A673 (cell line): ENCODE results near the gene GMDS. TPM values are rescaled to one million over a fixed set of nuclear protein-coding genes. Genes with fewer than 3 reads are reported as not detected.
A peak's percentile ranks its signal among the peaks of the same experiment; 100 is the strongest.

Experiments
- BruUV-seq: library from RNA; stranded (reverse); fragments of 400-500 nt; replicated peaks from 2 replicates; lab custom pipeline; 2021; lab: Mats Ljungman, UMichigan
- CTCF ChIA-PET: fragments of 300-600 bp; sonication (Branson Sonifier 250); formaldehyde crosslinking; loops from one replicate; lab custom pipeline; 2022; ENCODE audit warnings: antibody characterized with exemption; lab: Charles Lee
- POLR2A ChIA-PET: fragments of 300-600 bp; sonication (Branson Sonifier 250); formaldehyde crosslinking; loops from one replicate; lab custom pipeline; 2022; ENCODE audit warnings: antibody characterized with exemption; ENCODE audit not compliant: low non-redundant PET; lab: Charles Lee
- DNase-seq: peaks from one replicate; pipeline ENCODE4 v3.0.0-alpha.2; 2015; ENCODE audit warnings: low spot score
- H3K27ac ChIP-seq: fragments of 200-600 bp; sonication (generic); 2 replicates; pipeline ENCODE4 v1.5.1; 2016; ENCODE audit warnings: mixed run types, low read depth, mild to moderate bottlenecking, mixed read lengths, antibody characterized with exemption, low read length; ENCODE audit not compliant: poor library complexity, severe bottlenecking
- H3K27me3 ChIP-seq: fragments of 200-600 bp; sonication (generic); replicated peaks from 2 replicates; pipeline ENCODE4 v1.6.1; 2017; ENCODE audit warnings: mixed run types, low read depth, mild to moderate bottlenecking, mixed read lengths, antibody characterized with exemption, low read length; ENCODE audit not compliant: insufficient read depth, poor library complexity
- H3K36me3 ChIP-seq: fragments of 200-600 bp; sonication (generic); 2 replicates; pipeline ENCODE4 v1.6.1; 2016; ENCODE audit warnings: mixed run types, mild to moderate bottlenecking, mixed read lengths, antibody characterized with exemption, low read length; ENCODE audit not compliant: insufficient read depth, poor library complexity, severe bottlenecking
- H3K4me1 ChIP-seq: fragments of 200-600 bp; sonication (generic); 2 replicates; pipeline ENCODE4 v1.6.1; 2017; ENCODE audit warnings: mixed run types, mild to moderate bottlenecking, mixed read lengths, antibody characterized with exemption, low read length; ENCODE audit not compliant: insufficient read depth, poor library complexity, severe bottlenecking
- H3K4me3 ChIP-seq: fragments of 200-600 bp; sonication (generic); 2 replicates; pipeline ENCODE4 v1.5.1; 2016; ENCODE audit warnings: low read depth, mixed run types, mild to moderate bottlenecking, mixed read lengths, low read length; ENCODE audit not compliant: poor library complexity, severe bottlenecking
- H3K9me3 ChIP-seq: fragments of 200-600 bp; sonication (generic); 2 replicates; pipeline ENCODE4 v1.6.1; 2016; ENCODE audit warnings: mixed run types, low read depth, mild to moderate bottlenecking, mixed read lengths, antibody characterized with exemption, low read length; ENCODE audit not compliant: poor library complexity, severe bottlenecking
- CTCF ChIP-seq: fragments of 300-800, 200-600 bp; sonication (generic); conservative IDR thresholded peaks from 2 replicates; pipeline ENCODE4 v1.5.1; 2017; ENCODE audit warnings: low read depth, mild to moderate bottlenecking, antibody characterized with exemption, low read length, moderate library complexity, mixed read lengths
- EZH2 ChIP-seq: fragments of 200-600 bp; sonication (generic); IDR thresholded peaks from 2 replicates; pipeline ENCODE4 v1.6.1; 2017; ENCODE audit warnings: borderline replicate concordance, low read depth, mild to moderate bottlenecking, mixed read lengths, antibody characterized with exemption, low read length; ENCODE audit not compliant: poor library complexity, severe bottlenecking
- intact Hi-C: fragments of 100-400 bp; cut with micrococcal nuclease; formaldehyde crosslinking; loops from one replicate; pipeline ENCODE4 v1.10.0; 2022; ENCODE audit not compliant: unreplicated experiment
- total RNA-seq: library from RNA; stranded (reverse); gene quantifications from 2 replicates; pipeline ENCODE4 v1.2.3, GENCODE V29; 2021

GMDS gene
- total RNA-seq, 1 experiment from 2014 or later = 15.2 TPM

DNA sequence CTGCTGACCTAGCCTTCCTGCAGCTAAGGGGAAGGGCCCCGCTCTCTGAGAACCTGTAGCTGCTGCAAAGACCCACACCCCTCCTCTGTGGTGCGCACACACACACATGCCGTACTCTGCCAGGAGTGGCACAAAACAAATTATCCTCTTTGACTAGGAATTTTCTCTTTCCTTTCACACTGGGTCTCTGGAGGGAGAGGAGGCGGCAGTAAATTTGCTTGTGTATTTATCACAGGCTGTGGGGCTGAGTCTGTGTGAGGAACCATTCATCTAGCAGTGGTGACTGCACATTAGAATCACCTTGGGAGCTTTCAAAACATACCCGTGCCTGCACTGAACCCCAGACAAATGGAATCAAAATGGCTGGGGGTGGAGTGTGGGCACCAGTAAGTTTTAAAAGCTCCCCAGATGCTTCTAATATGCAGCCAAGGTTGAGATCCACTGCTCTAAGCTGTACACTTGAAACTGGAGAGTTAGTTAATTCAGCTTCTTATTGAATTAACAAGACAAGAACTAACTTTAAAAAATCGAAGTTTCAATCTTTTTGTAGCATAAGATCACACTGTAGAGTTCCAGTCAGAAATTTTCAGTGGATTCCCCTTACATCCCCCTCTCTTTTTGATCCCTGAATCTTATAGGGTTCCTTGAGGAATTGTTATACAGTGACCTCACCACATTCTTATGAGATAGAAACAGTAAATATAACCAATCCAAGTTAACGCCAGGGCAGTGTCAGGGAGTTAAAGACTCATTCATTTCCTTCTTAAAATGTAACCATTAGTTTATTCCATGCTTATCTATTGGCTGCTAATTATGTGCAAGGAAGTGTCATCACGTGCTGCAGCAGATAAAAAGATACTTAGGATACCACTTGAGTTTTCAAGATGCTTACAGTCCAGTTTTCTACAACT is 29.8 kb upstream of the GMDS start:
- DNase-seq = peak; percentile 4
- Histone ChIP-seq H3K27me3 (no peaks in the 10 kb centered on the region), H3K9me3 (peaks cover 7% of the 10 kb centered on the region), H3K27ac (no peak overlapping the region), H3K4me1 (no peaks in the 10 kb centered on the region), H3K4me3 (no peak overlapping the region), H3K36me3 (no peaks in the 10 kb centered on the region)
- TF ChIP-seq CTCF (no peak), EZH2 (no peak)
- CTCF ChIA-PET = no interaction called here
- no TSS peak for BruUV-seq
- POLR2A ChIA-PET = no interaction called here
- intact Hi-C loops = no loop called here

- POLR2A ChIA-PET = no interaction called here
- CTCF ChIA-PET = no interaction called here
- TF ChIP-seq CTCF = no peak
- no peak for TF ChIP-seq EZH2
- H3K27ac ChIP-seq = no peak overlapping the region
- no peaks in the 10 kb centered on the region for H3K36me3 ChIP-seq
- H3K27me3 ChIP-seq = no peaks in the 10 kb centered on the region
- DNase-seq = no peak
- H3K4me1 ChIP-seq = no peaks in the 10 kb centered on the region
- intact Hi-C loops = no loop called here
- no peaks in the 10 kb centered on the region for H3K9me3 ChIP-seq
- BruUV-seq = no TSS peak
- no peak overlapping the region for H3K4me3 ChIP-seq
Measured at GRCh38 chr6:2272696-2273095, 27.3 kb upstream of the GMDS start.

DNA sequence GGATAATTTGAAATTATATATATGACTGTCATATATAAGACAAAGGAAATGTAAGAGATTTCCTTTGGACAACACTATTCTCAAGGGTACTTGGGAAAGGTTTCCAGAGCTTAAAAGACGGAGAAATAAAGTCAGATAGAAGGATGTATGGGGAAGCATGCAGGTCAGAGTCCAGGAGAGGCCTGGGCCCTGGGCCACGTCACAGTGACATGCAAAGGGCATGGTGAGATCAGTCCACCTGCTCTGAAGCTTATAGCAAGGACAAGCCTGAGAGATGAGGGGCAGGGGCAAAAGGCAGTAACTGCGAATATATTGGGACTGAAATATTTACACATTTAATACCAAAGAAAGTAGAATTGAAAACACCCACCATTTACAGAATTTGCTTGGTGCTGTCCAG is 24.6 kb upstream of the GMDS start:
- Histone ChIP-seq H3K4me3 (no peak overlapping the region), H3K27me3 (no peaks in the 10 kb centered on the region), H3K9me3 (no peaks in the 10 kb centered on the region), H3K27ac (no peak overlapping the region), H3K36me3 (no peaks in the 10 kb centered on the region), H3K4me1 (no peaks in the 10 kb centered on the region)
- ChIA-PET POLR2A (no interaction called here), CTCF (no interaction called here)
- intact Hi-C loops = no loop called here
- DNase-seq = no peak
- BruUV-seq = no TSS peak
- no peak for TF ChIP-seq EZH2
